ENCODE results near the gene VHLL. TPM values are rescaled to one million over a fixed set of nuclear protein-coding genes. Genes with fewer than 3 reads are reported as not detected.

The VHLL gene
- total RNA-seq, 2 donors from 2014 or later = not detected

GRCh38 chr1:156319664-156320063 lies 20.6 kb upstream of the VHLL start:
- peaks cover 2% of the 10 kb centered on the region for H3K4me1 Mint-ChIP-seq
- ATAC-seq = no peak
- H3K4me3 Mint-ChIP-seq = no peak overlapping the region
- peak in 1 of 3 donors; percentile 15 for DNase-seq
- H3K9me3 ChIP-seq (ENCODE audit: control insufficient read depth, low read length, poor library complexity, severe bottlenecking) = no peaks in the 10 kb centered on the region
- H3K36me3 Mint-ChIP-seq (ENCODE audit: low read depth) = peaks cover 3% of the 10 kb centered on the region
- no peaks in the 10 kb centered on the region for H3K27me3 Mint-ChIP-seq
- H3K27ac Mint-ChIP-seq = no peak overlapping the region

- Mint-ChIP-seq H3K27ac (no peak overlapping the region), H3K27me3 (no peaks in the 10 kb centered on the region), H3K4me1 (peaks cover 2% of the 10 kb centered on the region), H3K4me3 (no peak overlapping the region), H3K36me3 (ENCODE audit: low read depth) (peaks cover 9% of the 10 kb centered on the region)
- no peaks in the 10 kb centered on the region for H3K9me3 ChIP-seq (ENCODE audit: control insufficient read depth, low read length, poor library complexity, severe bottlenecking)
- ATAC-seq = no peak
- no peak for DNase-seq
Observed at GRCh38 chr1:156316909-156317308, 17.8 kb upstream of the VHLL start.

GRCh38 chr1:156310962-156311361 lies 11.9 kb upstream of the VHLL start:
- DNase-seq (no peak), ATAC-seq (no peak)
- Mint-ChIP-seq H3K27me3 (no peaks in the 10 kb centered on the region), H3K4me1 (no peaks in the 10 kb centered on the region), H3K36me3 (ENCODE audit: low read depth) (peaks cover 12% of the 10 kb centered on the region), H3K4me3 (no peak overlapping the region), H3K27ac (no peak overlapping the region)
- H3K9me3 ChIP-seq (ENCODE audit: control insufficient read depth, low read length, poor library complexity, severe bottlenecking) = no peaks in the 10 kb centered on the region

GRCh38 chr1:156308078-156308477 lies 9.0 kb upstream of the VHLL start:
- Mint-ChIP-seq H3K4me1 (no peaks in the 10 kb centered on the region), H3K36me3 (ENCODE audit: low read depth) (peaks cover 3% of the 10 kb centered on the region), H3K4me3 (no peak overlapping the region), H3K27me3 (no peaks in the 10 kb centered on the region), H3K27ac (no peak overlapping the region)
- ATAC-seq (no peak), DNase-seq (no peak)
- H3K9me3 ChIP-seq (ENCODE audit: control insufficient read depth, low read length, poor library complexity, severe bottlenecking) = no peaks in the 10 kb centered on the region

GRCh38 chr1:156305215-156305614 lies 6.1 kb upstream of the VHLL start:
- H3K9me3 ChIP-seq (ENCODE audit: control insufficient read depth, low read length, poor library complexity, severe bottlenecking) = no peaks in the 10 kb centered on the region
- ATAC-seq (no peak), DNase-seq (no peak)
- Mint-ChIP-seq H3K27me3 (no peaks in the 10 kb centered on the region), H3K27ac (no peak overlapping the region), H3K4me1 (no peaks in the 10 kb centered on the region), H3K4me3 (no peak overlapping the region), H3K36me3 (ENCODE audit: low read depth) (no peaks in the 10 kb centered on the region)

GRCh38 chr1:156303241-156303640 lies 4.1 kb upstream of the VHLL start:
- Mint-ChIP-seq H3K27ac (no peak overlapping the region), H3K4me1 (no peaks in the 10 kb centered on the region)
- ATAC-seq = no peak

GRCh38 chr1:156295391-156295947 lies 3.6 kb downstream of the VHLL start, which contains the start of gene GLMP:
TSS of gene GLMP (minus strand) at chr1:156295679. CDS start at chr1:156295645, 34 bp downstream.
- H3K27ac Mint-ChIP-seq = peak within 1 kb of the TSS; percentile 84
- H3K27me3 Mint-ChIP-seq = no peaks in the 10 kb centered on the region
- peak; percentile 32 to 38 (median 37) for DNase-seq
- peak; percentile 91 for ATAC-seq
- H3K4me3 Mint-ChIP-seq = peak within 1 kb of the TSS; percentile 94
- H3K4me1 Mint-ChIP-seq = peaks cover 10% of the 10 kb centered on the region
- H3K9me3 ChIP-seq (ENCODE audit: control insufficient read depth, low read length, poor library complexity, severe bottlenecking) = no peaks in the 10 kb centered on the region
- no peaks in the 10 kb centered on the region for H3K36me3 Mint-ChIP-seq (ENCODE audit: low read depth)

More at GRCh38 chr1:156303241-156303640, 4.1 kb upstream of the VHLL start:
- DNase-seq = no peak
- Mint-ChIP-seq H3K27me3 (no peaks in the 10 kb centered on the region), H3K36me3 (ENCODE audit: low read depth) (no peaks in the 10 kb centered on the region), H3K4me3 (no peak overlapping the region)
- H3K9me3 ChIP-seq (ENCODE audit: control insufficient read depth, low read length, poor library complexity, severe bottlenecking) = no peaks in the 10 kb centered on the region

- H3K27me3 Mint-ChIP-seq = no peaks in the 10 kb centered on the region
- peaks cover 10% of the 10 kb centered on the region for H3K4me1 Mint-ChIP-seq
- H3K4me3 Mint-ChIP-seq = no peak overlapping the region
- H3K36me3 Mint-ChIP-seq (ENCODE audit: low read depth) = no peaks in the 10 kb centered on the region
- DNase-seq (no peak), ATAC-seq (no peak)
- H3K9me3 ChIP-seq (ENCODE audit: control insufficient read depth, low read length, poor library complexity, severe bottlenecking) = no peaks in the 10 kb centered on the region
- no peak overlapping the region for H3K27ac Mint-ChIP-seq
Observed at GRCh38 chr1:156293895-156294294, 5.2 kb downstream of the VHLL start.

GRCh38 chr1:156293098-156293434 lies 6.0 kb downstream of the VHLL start:
- H3K27ac Mint-ChIP-seq = no peak overlapping the region
- H3K27me3 Mint-ChIP-seq = no peaks in the 10 kb centered on the region
- no peak overlapping the region for H3K4me3 Mint-ChIP-seq
- no peaks in the 10 kb centered on the region for H3K9me3 ChIP-seq (ENCODE audit: control insufficient read depth, low read length, poor library complexity, severe bottlenecking)
- ATAC-seq (no peak), DNase-seq (no peak)
- no peaks in the 10 kb centered on the region for H3K36me3 Mint-ChIP-seq (ENCODE audit: low read depth)
- H3K4me1 Mint-ChIP-seq = peaks cover 10% of the 10 kb centered on the region

- H3K27me3 Mint-ChIP-seq = no peaks in the 10 kb centered on the region
- H3K36me3 Mint-ChIP-seq (ENCODE audit: low read depth) = no peaks in the 10 kb centered on the region
- H3K27ac Mint-ChIP-seq = peak overlapping the region; percentile 62
- DNase-seq (no peak), ATAC-seq (peak; percentile 43)
- no peaks in the 10 kb centered on the region for H3K9me3 ChIP-seq (ENCODE audit: control insufficient read depth, low read length, poor library complexity, severe bottlenecking)
- H3K4me3 Mint-ChIP-seq = peak overlapping the region; percentile 21
- peaks cover 10% of the 10 kb centered on the region for H3K4me1 Mint-ChIP-seq
Observed at GRCh38 chr1:156291226-156292061, 7.7 kb downstream of the VHLL start.

GRCh38 chr1:156289857-156290256 lies 9.2 kb downstream of the VHLL start:
- ATAC-seq (no peak), DNase-seq (no peak)
- no peak overlapping the region for H3K4me3 Mint-ChIP-seq
- no peaks in the 10 kb centered on the region for H3K36me3 Mint-ChIP-seq (ENCODE audit: low read depth)
- peaks cover 4% of the 10 kb centered on the region for H3K4me1 Mint-ChIP-seq
- H3K9me3 ChIP-seq (ENCODE audit: control insufficient read depth, low read length, poor library complexity, severe bottlenecking) = no peaks in the 10 kb centered on the region
- no peak overlapping the region for H3K27ac Mint-ChIP-seq
- H3K27me3 Mint-ChIP-seq = no peaks in the 10 kb centered on the region

- Mint-ChIP-seq H3K27ac (no peak overlapping the region), H3K36me3 (ENCODE audit: low read depth) (no peaks in the 10 kb centered on the region), H3K4me3 (no peak overlapping the region), H3K27me3 (no peaks in the 10 kb centered on the region), H3K4me1 (peaks cover 25% of the 10 kb centered on the region)
- ATAC-seq (no peak), DNase-seq (no peak)
- no peaks in the 10 kb centered on the region for H3K9me3 ChIP-seq (ENCODE audit: control insufficient read depth, low read length, poor library complexity, severe bottlenecking)
Observed at GRCh38 chr1:156286061-156286460, 13.0 kb downstream of the VHLL start.

GRCh38 chr1:156285437-156285836 lies 13.7 kb downstream of the VHLL start:
- DNase-seq (no peak), ATAC-seq (no peak)
- H3K9me3 ChIP-seq (ENCODE audit: control insufficient read depth, low read length, poor library complexity, severe bottlenecking) = no peaks in the 10 kb centered on the region
- Mint-ChIP-seq H3K27me3 (no peaks in the 10 kb centered on the region), H3K27ac (no peak overlapping the region), H3K36me3 (ENCODE audit: low read depth) (no peaks in the 10 kb centered on the region), H3K4me3 (no peak overlapping the region), H3K4me1 (peaks cover 29% of the 10 kb centered on the region)

GRCh38 chr1:156284757-156285156 lies 14.3 kb downstream of the VHLL start:
- peaks cover 33% of the 10 kb centered on the region for H3K4me1 Mint-ChIP-seq
- no peaks in the 10 kb centered on the region for H3K9me3 ChIP-seq (ENCODE audit: control insufficient read depth, low read length, poor library complexity, severe bottlenecking)
- ATAC-seq (no peak), DNase-seq (no peak)
- no peak overlapping the region for H3K4me3 Mint-ChIP-seq
- no peaks in the 10 kb centered on the region for H3K36me3 Mint-ChIP-seq (ENCODE audit: low read depth)
- H3K27ac Mint-ChIP-seq = peak overlapping the region; percentile 96
- no peaks in the 10 kb centered on the region for H3K27me3 Mint-ChIP-seq
